NCI-H128 (cell line): ENCODE measurements around the gene PTH2.

Experiments
- DNase-seq: peaks from one replicate; lab custom pipeline; 2025; ENCODE audit not compliant: unreplicated experiment; lab: John Stamatoyannopoulos, UW

Gene PTH2

GRCh38 chr19:49432141-49433073, 9.2 kb upstream of the PTH2 start:
- no peak for DNase-seq

GRCh38 chr19:49431330-49431749, 8.1 kb upstream of the PTH2 start:
- DNase-seq = no peak

GRCh38 chr19:49430678-49431329, 7.6 kb upstream of the PTH2 start:
- no peak for DNase-seq

GRCh38 chr19:49430172-49430677, 7.0 kb upstream of the PTH2 start:
- no peak for DNase-seq

GRCh38 chr19:49428547-49429451, 5.6 kb upstream of the PTH2 start:
- no peak for DNase-seq

- peak; percentile 6 for DNase-seq
Observed at GRCh38 chr19:49427855-49428546, 4.8 kb upstream of the PTH2 start.

DNA sequence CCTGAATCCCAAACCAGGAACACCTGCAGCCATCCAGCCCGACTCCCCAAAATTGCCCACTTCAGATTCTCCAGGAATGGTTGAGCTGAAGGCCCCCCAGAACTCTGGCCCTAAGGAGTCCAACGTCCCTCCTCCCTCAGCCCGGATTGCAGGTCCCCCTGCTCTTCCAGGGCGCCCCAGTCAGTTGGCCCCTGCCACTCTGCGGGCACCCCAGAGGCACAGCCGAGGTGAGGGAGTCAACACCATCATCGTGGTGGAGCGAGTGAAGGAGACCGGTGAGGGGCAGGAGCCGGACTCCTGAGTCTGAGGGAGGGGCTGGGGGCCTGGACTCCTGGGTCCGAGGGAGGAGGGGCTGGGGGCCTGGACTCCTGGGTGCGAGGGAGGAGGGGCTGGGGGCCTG, 4.1 kb upstream of the PTH2 start:
- DNase-seq = no peak

GRCh38 chr19:49425922-49426592, 2.8 kb upstream of the PTH2 start:
- peak; percentile 8 for DNase-seq

DNA sequence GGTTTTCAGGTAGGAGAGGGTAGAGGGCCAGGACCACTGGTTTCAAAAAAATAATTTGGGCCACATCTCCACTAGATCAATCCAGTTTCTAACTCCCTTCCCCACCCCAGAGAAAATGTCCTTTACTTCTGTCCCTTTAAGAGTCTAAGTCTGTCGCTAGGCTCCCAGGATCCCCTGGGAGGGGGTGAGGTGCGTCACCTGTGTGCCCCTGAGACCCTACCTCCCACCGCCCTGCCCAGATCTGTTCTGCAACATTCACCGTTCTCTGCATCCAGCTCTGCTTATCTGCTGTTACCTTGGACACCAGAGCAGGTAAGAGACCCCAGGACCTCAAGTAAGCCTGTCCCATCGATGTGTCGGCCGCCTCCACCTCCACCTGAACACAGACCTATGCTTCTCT, 1.9 kb upstream of the PTH2 start, which contains the start of gene GFY:
GFY (plus strand) TSS at position 211 of the 400 bp plus-strand sequence. CDS start 1,043 bp downstream, outside the sequence.
- no peak for DNase-seq

- DNase-seq = no peak
Observed at GRCh38 chr19:49423985-49424303, 703 bp upstream of the PTH2 start.

DNA sequence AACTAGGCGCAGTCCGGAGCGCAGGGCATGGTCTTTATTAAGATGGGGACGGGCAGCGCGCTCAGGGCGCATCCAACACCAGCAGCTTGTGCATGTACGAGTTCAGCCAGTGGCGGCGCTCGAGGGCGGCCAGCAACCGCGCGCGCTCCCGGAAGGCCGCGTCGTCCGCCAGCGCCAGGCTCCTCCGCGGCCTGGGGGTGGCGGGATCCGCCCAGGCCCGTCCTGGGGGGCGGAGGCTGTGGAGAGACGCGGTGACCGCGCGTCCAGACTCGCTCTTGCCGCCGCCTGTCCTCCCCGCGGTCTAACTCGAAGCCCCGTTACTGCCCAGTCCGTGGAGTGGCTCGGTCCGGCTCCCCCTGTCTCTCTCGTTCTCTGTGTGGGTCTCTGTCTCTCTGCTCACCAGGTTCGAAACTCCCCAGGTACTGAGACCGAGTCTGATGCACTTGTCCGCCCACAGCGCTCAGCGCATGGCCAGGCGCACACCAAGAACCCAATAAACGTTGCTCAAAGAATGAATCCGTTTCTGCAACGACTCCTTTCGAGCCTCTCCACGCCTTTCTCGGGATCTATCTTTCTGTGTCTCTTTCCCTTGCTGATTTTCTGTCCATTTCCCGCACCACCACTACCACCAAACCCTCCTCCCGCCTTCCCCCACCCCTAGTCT, 702 bp downstream of the PTH2 start:
- peak; percentile 65 for DNase-seq

GRCh38 chr19:49421878-49422202, 1.4 kb downstream of the PTH2 start:
- no peak for DNase-seq

- peak; percentile 99 for DNase-seq
Observed at GRCh38 chr19:49421039-49421877, 2.0 kb downstream of the PTH2 start.

DNA sequence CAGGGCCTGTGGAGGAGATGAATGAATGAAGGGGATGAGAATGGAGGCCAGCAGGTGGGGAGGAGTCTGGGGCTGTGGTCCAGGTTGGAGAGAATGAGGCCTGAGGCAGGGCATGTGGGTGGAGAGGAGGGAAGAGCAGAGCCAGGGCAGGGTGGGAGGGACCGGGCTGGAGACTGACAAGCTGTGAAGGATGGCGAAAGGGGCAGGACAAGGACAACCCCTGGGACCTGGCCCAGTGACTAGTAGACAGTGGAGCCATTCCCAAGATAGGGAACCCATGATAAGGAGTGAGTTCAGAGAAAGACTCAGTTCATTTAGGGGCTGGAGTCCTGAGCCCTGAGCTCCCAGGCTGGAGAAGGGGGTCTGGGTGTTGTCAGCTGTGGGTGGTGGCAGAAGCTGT, 3.0 kb downstream of the PTH2 start:
- DNase-seq = no peak

DNA sequence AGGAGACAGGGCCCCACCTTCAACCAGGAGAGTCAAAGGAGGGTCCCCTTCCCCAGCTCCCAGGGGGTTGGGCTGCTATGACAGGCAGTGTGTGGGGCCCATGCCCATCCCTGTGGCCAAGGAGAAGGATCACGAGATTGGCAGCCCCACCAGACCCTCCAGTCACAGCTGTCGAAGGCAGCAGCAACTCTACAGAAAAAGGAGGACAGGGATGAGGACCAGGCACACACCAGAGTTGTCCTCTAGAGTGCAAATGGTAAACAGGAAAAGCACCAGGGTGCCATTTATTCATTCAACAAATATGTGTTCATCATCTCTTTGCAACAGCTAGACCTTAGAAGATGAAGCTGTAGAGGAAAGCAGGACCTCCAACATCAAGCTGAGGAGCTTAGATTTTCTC, 4.1 kb downstream of the PTH2 start:
- DNase-seq = no peak

GRCh38 chr19:49418511-49418910, 4.7 kb downstream of the PTH2 start:
- no peak for DNase-seq

DNA sequence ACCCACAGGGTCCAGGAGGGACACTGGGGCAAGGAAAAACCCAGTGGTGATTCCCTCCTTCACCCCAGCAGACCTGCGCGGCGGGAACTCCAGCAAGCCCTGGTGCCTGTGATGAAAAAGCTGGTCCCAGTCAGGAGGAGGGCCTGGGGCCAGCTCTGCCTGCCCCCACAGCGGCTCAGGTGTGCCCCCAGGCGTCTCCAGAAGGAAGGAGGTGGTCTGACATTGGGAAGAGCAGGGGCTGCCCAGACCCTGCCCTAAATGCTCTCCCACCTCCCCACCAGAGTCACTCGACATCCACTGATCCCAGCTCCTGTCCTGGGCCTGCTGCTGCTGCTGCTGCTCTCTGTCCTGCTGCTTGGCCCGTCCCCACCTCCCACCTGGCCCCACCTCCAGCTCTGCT, 6.2 kb downstream of the PTH2 start:
- DNase-seq = no peak

DNA sequence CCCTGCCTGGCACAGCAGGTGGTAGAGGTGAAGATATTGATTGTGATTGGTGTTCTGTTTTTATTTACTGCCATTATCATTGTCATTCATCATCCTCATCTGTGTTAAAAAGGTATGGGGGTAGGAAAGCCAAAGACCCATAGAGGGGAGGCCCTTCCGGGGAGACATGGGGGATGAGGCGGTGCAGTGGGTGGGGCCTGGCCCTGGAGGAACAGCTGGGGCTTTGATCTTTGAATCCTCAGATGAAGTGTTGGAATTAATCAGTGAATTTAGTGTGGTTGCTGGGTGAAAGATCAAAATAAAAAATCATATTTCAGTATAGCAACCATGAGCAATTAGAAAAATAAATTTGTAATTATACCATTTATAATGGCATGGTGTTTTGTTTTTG, 7.4 kb downstream of the PTH2 start:
- no peak for DNase-seq
